Gastroesophageal sphincter (tissue), 4 donors: ENCODE results near the gene TNFAIP6. TPM values are rescaled to one million over a fixed set of nuclear protein-coding genes. Genes with fewer than 3 reads are reported as not detected.
"Not testable (repeated sequence)": the region's sequence is repeated elsewhere in the genome, so short reads cannot be mapped to it uniquely, and the experiment has no call there.

Experiments
- ATAC-seq: fragments of 150-250 bp; one replicate; pipeline ENCODE4 v1.9.1; 2016; ENCODE audit warnings: mild to moderate bottlenecking, moderate library complexity
- H3K27ac ChIP-seq, 4 donors: fragments of 200-600 bp; sonication (generic) in 3 of 4; 1 replicate in 3 of 4; 2 replicates in 1 of 4; pipeline ENCODE4 v1.5.1; 2016 to 2019
- H3K27me3 ChIP-seq: fragments of 200-600 bp; sonication (generic); one replicate; pipeline ENCODE4 v1.5.1; 2019
- H3K36me3 ChIP-seq, 2 donors: fragments of 200-600 bp; sonication (generic); one replicate each; pipeline ENCODE4 v1.5.1; 2019; ENCODE audit warnings: control low read depth in 1 of 2
- H3K4me1 ChIP-seq, 3 donors: fragments of 200-600 bp; sonication (generic); 1 replicate in 2 of 3; 2 replicates in 1 of 3; pipeline ENCODE4 v1.5.1; 2016 to 2019; ENCODE audit warnings: control low read depth in 2 of 3
- H3K4me3 ChIP-seq, 2 donors: fragments of 200-600 bp; sonication (generic); one replicate each; pipeline ENCODE4 v1.5.1; 2019; ENCODE audit warnings: mild to moderate bottlenecking in 1 of 2, moderate library complexity in 1 of 2
- H3K9me3 ChIP-seq, 3 donors: fragments of 200-600 bp; sonication (generic); one replicate each; pipeline ENCODE4 v1.5.1; 2017 to 2019; ENCODE audit warnings: control low read depth in 2 of 3
- EP300 ChIP-seq: sonication (generic); formaldehyde crosslinking; IDR thresholded peaks from one replicate; pipeline ENCODE4 v1.6.1; 2017; ENCODE audit warnings: antibody characterized with exemption, mild to moderate bottlenecking
- POLR2A ChIP-seq, 2 donors: fragments of 450-650 bp; IDR thresholded peaks; one replicate each; pipeline ENCODE4 v1.6.1; 2017; ENCODE audit warnings: antibody characterized with exemption in 2 of 2, mild to moderate bottlenecking in 2 of 2, moderate library complexity in 1 of 2
- POLR2AphosphoS5 ChIP-seq: sonication (generic); formaldehyde crosslinking; IDR thresholded peaks from one replicate; pipeline ENCODE4 v1.6.1; 2017; ENCODE audit warnings: antibody characterized with exemption
- WGBS, 2 donors: methylation state at CpG; one replicate each; pipeline ENCODE4 v1.1.5; 2018; ENCODE audit warnings: low coverage in 1 of 2; 5-methylcytosine and 5-hydroxymethylcytosine counted together
- small RNA-seq, 4 donors: library from RNA; depleted of rRNA; stranded (forward); fragments of <200 nt; gene quantifications; one replicate each; pipeline ENCODE3, GENCODE V24; 2016
- total RNA-seq, 4 donors: library from RNA; depleted of rRNA; stranded (reverse); fragments of >200 nt; gene quantifications; one replicate each; pipeline ENCODE4 v1.1.0, GENCODE V29; 2016
- TF ChIP-seq, protein P1 (sequence below), 4 experiments: fragments of 200-600 bp in 2 of 4; fragments of 450-650 bp in 2 of 4; sonication (generic) in 1 of 4; IDR thresholded peaks; one replicate each; pipeline ENCODE4 v1.5.1; 2017 to 2019; ENCODE audit warnings: antibody characterized with exemption in 4 of 4, mild to moderate bottlenecking in 2 of 4, moderate library complexity in 2 of 4

TNFAIP6 gene
- total RNA-seq, 4 donors from 2014 or later: 1.1 to 12.5 (median 5.5) TPM

DNA sequence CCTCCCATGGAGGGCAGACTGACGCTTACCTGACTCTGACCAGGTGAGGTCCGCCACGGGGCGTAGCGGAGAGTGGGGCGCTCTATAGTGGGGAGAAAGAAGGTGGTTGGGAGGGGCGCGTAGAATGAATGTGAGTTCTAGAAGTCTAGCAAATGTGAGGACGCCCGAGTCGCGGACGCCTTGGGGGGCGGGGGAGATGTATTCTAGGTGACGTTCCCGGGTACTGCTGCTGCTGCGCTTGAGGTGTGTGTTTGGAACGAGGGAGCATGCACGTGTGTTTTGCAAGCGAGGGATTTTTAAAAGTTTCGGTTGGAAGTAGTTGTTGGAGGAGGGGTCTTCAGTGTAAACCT is 53.1 kb downstream of the TNFAIP6 start:
- no peaks in the 10 kb centered on the region for H3K27me3 ChIP-seq
- H3K4me3 ChIP-seq: peak overlapping the region; percentile 51 to 97
- H3K9me3 ChIP-seq: no peaks in the 10 kb centered on the region
- H3K36me3 ChIP-seq: peaks cover 0 to 42% of the 10 kb centered on the region in 2 donors
- ATAC-seq: peak; percentile 4
- peaks cover 0 to 47% (median 9%) of the 10 kb centered on the region in 3 donors for H3K4me1 ChIP-seq
- TF ChIP-seq POLR2A (IDR thresholded peaks at IDR 0.05): no peak
- WGBS, 2 donors: 0% methylated on average over 14 to 17 of the region's 21 CpGs
- H3K27ac ChIP-seq: peak overlapping the region in 3 of 4 donors; percentile 90 to 96 (median 92)

DNA sequence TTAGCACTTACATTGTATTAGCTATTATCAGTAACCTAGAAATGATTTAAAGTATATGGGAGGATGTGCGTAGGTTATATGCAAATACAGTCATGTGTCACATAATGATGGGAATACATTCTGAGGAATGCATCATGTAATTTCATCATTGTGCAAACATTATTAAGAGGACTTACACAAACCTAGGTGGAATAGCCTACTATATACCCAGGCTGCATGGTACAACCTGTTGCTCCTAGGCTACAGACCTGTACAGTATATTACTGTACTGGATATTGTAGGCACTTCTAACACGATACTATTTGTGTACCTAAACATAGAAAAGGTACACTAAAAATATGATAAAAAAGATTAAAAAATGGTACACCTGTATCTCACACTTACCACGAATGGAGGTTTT is 60.3 kb downstream of the TNFAIP6 start:
- H3K27me3 ChIP-seq: no peaks in the 10 kb centered on the region
- no peaks in the 10 kb centered on the region for H3K9me3 ChIP-seq
- WGBS, 2 donors: 92 to 96% methylated on average over 3 of the region's 3 CpGs
- no peak for ATAC-seq
- H3K4me1 ChIP-seq: peaks cover 0 to 26% (median 0%) of the 10 kb centered on the region in 3 donors
- peaks cover 0 to 99% of the 10 kb centered on the region in 2 donors for H3K36me3 ChIP-seq
- H3K27ac ChIP-seq: no peak overlapping the region
- TF ChIP-seq, protein P1, sequence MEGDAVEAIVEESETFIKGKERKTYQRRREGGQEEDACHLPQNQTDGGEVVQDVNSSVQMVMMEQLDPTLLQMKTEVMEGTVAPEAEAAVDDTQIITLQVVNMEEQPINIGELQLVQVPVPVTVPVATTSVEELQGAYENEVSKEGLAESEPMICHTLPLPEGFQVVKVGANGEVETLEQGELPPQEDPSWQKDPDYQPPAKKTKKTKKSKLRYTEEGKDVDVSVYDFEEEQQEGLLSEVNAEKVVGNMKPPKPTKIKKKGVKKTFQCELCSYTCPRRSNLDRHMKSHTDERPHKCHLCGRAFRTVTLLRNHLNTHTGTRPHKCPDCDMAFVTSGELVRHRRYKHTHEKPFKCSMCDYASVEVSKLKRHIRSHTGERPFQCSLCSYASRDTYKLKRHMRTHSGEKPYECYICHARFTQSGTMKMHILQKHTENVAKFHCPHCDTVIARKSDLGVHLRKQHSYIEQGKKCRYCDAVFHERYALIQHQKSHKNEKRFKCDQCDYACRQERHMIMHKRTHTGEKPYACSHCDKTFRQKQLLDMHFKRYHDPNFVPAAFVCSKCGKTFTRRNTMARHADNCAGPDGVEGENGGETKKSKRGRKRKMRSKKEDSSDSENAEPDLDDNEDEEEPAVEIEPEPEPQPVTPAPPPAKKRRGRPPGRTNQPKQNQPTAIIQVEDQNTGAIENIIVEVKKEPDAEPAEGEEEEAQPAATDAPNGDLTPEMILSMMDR (IDR thresholded peaks at IDR 0.05): no peak
- TF ChIP-seq POLR2A (IDR thresholded peaks at IDR 0.05): no peak
- TF ChIP-seq EP300: no peak
- no peak for TF ChIP-seq POLR2AphosphoS5
- no peak overlapping the region for H3K4me3 ChIP-seq

DNA sequence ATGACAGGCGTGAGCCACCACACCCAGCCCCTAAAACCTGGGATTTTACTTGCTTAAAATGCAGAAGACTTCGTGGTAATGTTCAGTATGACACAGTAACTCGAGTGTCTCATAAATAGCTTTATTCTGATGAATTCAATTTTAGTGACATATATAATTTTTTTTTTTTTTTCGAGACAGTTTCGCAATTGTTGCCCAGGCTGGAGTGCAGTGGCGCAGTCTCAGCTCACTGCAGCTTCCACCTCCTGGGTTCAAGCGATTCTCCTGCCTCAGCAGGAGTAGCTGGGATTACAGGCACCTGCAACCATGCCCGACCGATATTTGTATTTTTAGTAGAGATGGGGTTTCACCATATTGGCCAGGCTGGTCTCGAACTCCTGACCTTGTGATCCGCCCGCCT is 64.3 kb downstream of the TNFAIP6 start:
- H3K4me1 ChIP-seq, H3K4me3 ChIP-seq, H3K27ac ChIP-seq, H3K9me3 ChIP-seq, H3K27me3 ChIP-seq, ATAC-seq: not testable (repeated sequence)
- 93 to 100% methylated on average over 6 to 12 of the region's 12 CpGs for WGBS, 2 donors
- peaks cover 0 to 84% of the 10 kb centered on the region in 2 donors for H3K36me3 ChIP-seq

DNA sequence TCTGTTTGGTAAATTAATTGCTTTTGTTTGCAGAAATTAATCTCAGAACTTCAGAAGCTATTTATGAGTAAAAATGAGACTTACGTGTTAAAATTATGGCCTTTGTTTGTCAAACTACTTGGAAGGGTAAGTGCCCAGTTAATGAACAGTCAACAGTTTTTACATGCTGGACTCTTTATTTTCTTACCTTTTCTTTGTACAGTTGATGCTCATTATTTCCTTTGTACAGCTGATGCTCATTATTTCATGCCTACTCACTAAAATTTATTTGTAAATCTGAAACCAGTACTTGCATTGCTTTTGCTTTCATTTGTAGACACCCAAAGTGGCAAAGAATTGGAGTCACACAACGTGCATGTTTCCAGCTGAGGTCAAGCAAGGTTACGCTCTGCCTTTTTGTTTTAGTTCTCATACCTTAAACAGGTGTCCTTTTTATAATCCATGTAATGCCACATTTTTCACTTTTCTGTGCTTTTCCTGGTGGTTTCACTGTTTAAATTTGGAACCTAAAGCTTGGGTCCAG is 65.6 kb downstream of the TNFAIP6 start:
- H3K36me3 ChIP-seq: peaks cover 0 to 76% of the 10 kb centered on the region in 2 donors
- 67 to 84% methylated on average over 3 of the region's 3 CpGs for WGBS, 2 donors
- no peaks in the 10 kb centered on the region for H3K27me3 ChIP-seq
- H3K4me1 ChIP-seq: peaks cover 0 to 4% (median 0%) of the 10 kb centered on the region in 3 donors
- no peak for ATAC-seq
- H3K4me3 ChIP-seq: no peak overlapping the region
- no peak for TF ChIP-seq POLR2AphosphoS5
- TF ChIP-seq, protein P1 (IDR thresholded peaks at IDR 0.05): no peak
- no peak for TF ChIP-seq POLR2A (IDR thresholded peaks at IDR 0.05)
- TF ChIP-seq EP300: no peak
- H3K9me3 ChIP-seq: no peaks in the 10 kb centered on the region
- no peak overlapping the region for H3K27ac ChIP-seq

DNA sequence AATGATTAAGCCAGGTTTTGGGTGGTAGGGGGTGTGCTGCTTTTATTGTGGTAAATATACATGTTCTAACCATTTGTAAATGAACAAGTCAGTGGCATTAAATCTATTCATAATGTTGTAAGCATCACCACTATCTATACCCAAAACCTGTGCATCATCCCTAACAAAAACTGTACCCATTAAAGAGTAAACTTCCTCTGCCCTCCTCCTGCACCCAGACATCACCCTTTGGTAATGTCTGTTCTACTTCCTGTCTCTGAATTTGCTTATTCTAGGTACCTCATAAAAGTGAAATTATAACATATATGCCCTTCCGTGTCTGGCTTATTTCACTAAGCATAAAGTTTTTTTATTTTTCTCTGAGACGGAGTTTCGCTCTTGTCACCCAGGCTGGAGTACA is 66.4 kb downstream of the TNFAIP6 start:
- 50 to 90% methylated on average over 1 to 3 of the region's 3 CpGs for WGBS, 2 donors

More for the DNA sequence above, 66.4 kb downstream of the TNFAIP6 start:
- Histone ChIP-seq H3K4me3 (no peak overlapping the region), H3K27ac (no peak overlapping the region), H3K27me3 (no peaks in the 10 kb centered on the region), H3K4me1 (peaks cover 0 to 4% (median 0%) of the 10 kb centered on the region in 3 donors), H3K36me3 (peaks cover 0 to 72% of the 10 kb centered on the region in 2 donors), H3K9me3 (no peaks in the 10 kb centered on the region)
- ATAC-seq: no peak
- TF ChIP-seq POLR2A (IDR thresholded peaks at IDR 0.05) (no peak), EP300 (no peak), POLR2AphosphoS5 (no peak)
- TF ChIP-seq, protein P1 (IDR thresholded peaks at IDR 0.05): no peak

Small RNAs within 50 kb of the gene (small RNA-seq; reads per million reads assigned to genes)
- 0 reads per million in 4 donors for gene MIR4773-1
- 0 reads per million in 4 donors for gene RN7SL124P

Other genes with a start within 250 kb of the TNFAIP6 start
- gene RBM43, start 95.7 kb upstream of the TNFAIP6 start, total RNA-seq: 1 to 10 TPM; 4.3 to 9.5 (median 4.9) TPM
- 10 to 100 TPM in 3 of 4 donors, 1 to 10 TPM in 1; 7.8 to 11.5 (median 10.7) TPM for gene NMI, start 67.9 kb upstream of the TNFAIP6 start, total RNA-seq
- gene RIF1, start 52.3 kb downstream of the TNFAIP6 start, total RNA-seq: 10 to 100 TPM; 25.7 to 53.7 (median 32.9) TPM